GM23338 (cell line): ENCODE results near the gene VGLL4. TPM values are rescaled to one million over a fixed set of nuclear protein-coding genes. Genes with fewer than 3 reads are reported as not detected.

Experiments
- ATAC-seq: fragments of 200-7000 bp; cut with Tn5 transposase; 3 replicates; pipeline ENCODE4 v1.9.1; 2020
- DNase-seq: peaks from one replicate; pipeline ENCODE4 v3.0.0-alpha.2; 2015; ENCODE audit warnings: low spot score
- H2AFZ ChIP-seq: fragments of 200-600 bp; sonication (generic); 2 replicates; pipeline ENCODE4 v1.8.0; 2016; ENCODE audit warnings: antibody characterized with exemption, mild to moderate bottlenecking, moderate library complexity
- H3F3A ChIP-seq: fragments of 200-600 bp; sonication (generic); replicated peaks from 2 replicates; pipeline ENCODE4 v1.8.0; 2017; ENCODE audit warnings: antibody characterized with exemption, mixed run types, low read depth
- H3K27ac ChIP-seq: fragments of 200-600 bp; sonication (generic); 2 replicates; pipeline ENCODE4 v1.6.1; 2016; ENCODE audit warnings: low read depth
- H3K27me3 ChIP-seq: fragments of 200-600 bp; sonication (generic); 2 replicates; pipeline ENCODE4 v1.8.0; 2016; ENCODE audit warnings: mild to moderate bottlenecking, mixed run types, moderate library complexity; ENCODE audit not compliant: insufficient read depth
- H3K36me3 ChIP-seq: fragments of 200-600 bp; sonication (generic); 2 replicates; pipeline ENCODE4 v1.8.0; 2016; ENCODE audit warnings: mild to moderate bottlenecking; ENCODE audit not compliant: insufficient read depth
- H3K4me1 ChIP-seq: fragments of 200-600 bp; sonication (generic); 2 replicates; pipeline ENCODE4 v1.8.0; 2016; ENCODE audit warnings: mild to moderate bottlenecking, moderate library complexity; ENCODE audit not compliant: insufficient read depth
- H3K4me2 ChIP-seq: fragments of 200-600 bp; sonication (generic); 2 replicates; pipeline ENCODE4 v1.7.1; 2017; ENCODE audit warnings: mixed run types
- H3K4me3 ChIP-seq: fragments of 200-600 bp; sonication (generic); 2 replicates; pipeline ENCODE4 v1.6.1; 2016; ENCODE audit warnings: mixed run types
- H3K79me2 ChIP-seq: fragments of 200-600 bp; sonication (generic); replicated peaks from 2 replicates; pipeline ENCODE4 v1.8.0; 2017; ENCODE audit warnings: mild to moderate bottlenecking; ENCODE audit not compliant: insufficient read depth
- H3K9me2 ChIP-seq: fragments of 200-600 bp; sonication (generic); 2 replicates; pipeline ENCODE4 v1.8.0; 2017; ENCODE audit not compliant: insufficient read depth
- H4K20me1 ChIP-seq: fragments of 200-600 bp; sonication (generic); replicated peaks from 2 replicates; pipeline ENCODE4 v1.8.0; 2017; ENCODE audit warnings: mild to moderate bottlenecking; ENCODE audit not compliant: insufficient read depth
- H3K27ac Mint-ChIP-seq: 2 replicates; pipeline ENCODE4 v1.8.0; 2020; ENCODE audit warnings: inconsistent platforms, mild to moderate bottlenecking, moderate library complexity, mixed read lengths
- H3K27me3 Mint-ChIP-seq: 3 replicates; pipeline ENCODE4 v1.8.0; 2022; ENCODE audit warnings: low read depth, mild to moderate bottlenecking, moderate library complexity, mixed read lengths, inconsistent platforms; ENCODE audit not compliant: insufficient read depth, poor library complexity
- H3K36me3 Mint-ChIP-seq: 3 replicates; pipeline ENCODE4 v1.8.0; 2021; ENCODE audit warnings: low read depth, mild to moderate bottlenecking, inconsistent platforms, moderate library complexity, mixed read lengths
- H3K4me1 Mint-ChIP-seq: 3 replicates; pipeline ENCODE4 v1.8.0; 2020; ENCODE audit warnings: mild to moderate bottlenecking, inconsistent platforms, mixed read lengths
- H3K4me3 Mint-ChIP-seq: 3 replicates; pipeline ENCODE4 v1.8.0; 2021; ENCODE audit warnings: moderate library complexity, mild to moderate bottlenecking, inconsistent platforms, mixed read lengths
- H3K9me3 Mint-ChIP-seq: 3 replicates; pipeline ENCODE4 v1.8.0; 2020; ENCODE audit warnings: moderate library complexity, mild to moderate bottlenecking, inconsistent platforms, mixed read lengths
- CREB1 ChIP-seq: fragments of 250-450 bp; sonication (Bioruptor Pico); IDR thresholded peaks from 2 replicates; pipeline ENCODE4 v1.5.0; 2020; ENCODE audit warnings: low read depth, mild to moderate bottlenecking, moderate library complexity
- EZH2 ChIP-seq: fragments of 200-600 bp; sonication (generic); IDR thresholded peaks from one replicate; pipeline ENCODE4 v1.8.0; 2017; ENCODE audit warnings: antibody characterized with exemption, mild to moderate bottlenecking, low read depth; ENCODE audit not compliant: unreplicated experiment
- EZH2phosphoT487 ChIP-seq: fragments of 200-600 bp; sonication (generic); IDR thresholded peaks from one replicate; pipeline ENCODE4 v1.8.1; 2018; ENCODE audit warnings: antibody characterized with exemption; ENCODE audit not compliant: unreplicated experiment
- JUNB ChIP-seq: IDR thresholded peaks from one replicate; pipeline ENCODE4 v1.6.1; 2016; ENCODE audit warnings: antibody characterized with exemption; ENCODE audit not compliant: unreplicated experiment
- NANOG ChIP-seq: IDR thresholded peaks from 2 replicates; pipeline ENCODE4 v1.6.1; 2016; ENCODE audit warnings: antibody characterized with exemption, borderline replicate concordance
- STAT1 ChIP-seq: IDR thresholded peaks from one replicate; pipeline ENCODE4 v1.6.1; 2016; ENCODE audit warnings: antibody characterized with exemption; ENCODE audit not compliant: unreplicated experiment
- polyA plus RNA-seq: library from polyadenylated mRNA; unstranded; fragments of >200 nt; fragmentation: Nextera tagmentation; extraction: Ambion mirVana; gene quantifications from 2 replicates; pipeline ENCODE4 v1.2.1, GENCODE V29; 2016
- total RNA-seq: library from RNA; depleted of rRNA; stranded (reverse); fragments of >200 nt; shearing (Covaris generic); gene quantifications from 2 replicates; pipeline ENCODE4 v1.2.3, GENCODE V29; 2014
- TF ChIP-seq, protein P1 (sequence below): fragments of 250-450 bp; sonication (Bioruptor Pico); IDR thresholded peaks from 2 replicates; pipeline ENCODE4 v1.5.0; 2020; ENCODE audit warnings: mild to moderate bottlenecking, moderate library complexity

The VGLL4 gene
- total and polyA plus RNA-seq, 2 experiments from 2014 or later = 20.8 to 45.9 TPM

- H3K27me3 ChIP-seq = no peaks in the 10 kb centered on the region
- peak overlapping the region; percentile 82 for H3K27ac ChIP-seq
- H3K4me1 Mint-ChIP-seq = peaks cover 43% of the 10 kb centered on the region
- no peaks in the 10 kb centered on the region for H3K36me3 ChIP-seq
- H3K27me3 Mint-ChIP-seq = peaks cover 3% of the 10 kb centered on the region
- H3K4me1 ChIP-seq = peaks cover 30% of the 10 kb centered on the region
- peak overlapping the region; percentile 73 for H3K4me3 Mint-ChIP-seq
- peak overlapping the region; percentile 89 for H3K27ac Mint-ChIP-seq
- DNase-seq (peak; percentile 82), ATAC-seq (peak; percentile 84)
- H3K4me3 ChIP-seq = peak overlapping the region; percentile 42
- H3K4me2 ChIP-seq = peak overlapping the region; percentile 72
- H3K9me2 ChIP-seq = peaks cover 6% of the 10 kb centered on the region; the same call in 1 of the 2 replicates
- TF ChIP-seq JUNB = no peak
- TF ChIP-seq STAT1 = no peak
- peak; percentile 24; the same call in 1 of the 2 replicates for TF ChIP-seq CREB1
- H3K36me3 Mint-ChIP-seq = peaks cover 9% of the 10 kb centered on the region; the same call in 1 of the 3 replicates
- H3K79me2 ChIP-seq = peaks cover 95% of the 10 kb centered on the region
- no peaks in the 10 kb centered on the region; the same call in 2 of the 3 replicates for H3K9me3 Mint-ChIP-seq
- peaks cover 10% of the 10 kb centered on the region; the same call in 1 of the 2 replicates for H4K20me1 ChIP-seq
- 0 out of 2 replicates have a peak, but pooled peaks cover 3% of the 10 kb centered on the region for H3F3A ChIP-seq
- no peak overlapping the region for H2AFZ ChIP-seq
Measured at GRCh38 chr3:11582191-11582968, 61.3 kb downstream of the VGLL4 start.

- 0 out of 2 replicates have a peak, but pooled peaks cover 3% of the 10 kb centered on the region for H3F3A ChIP-seq
- peak overlapping the region; percentile 73 for H3K4me3 Mint-ChIP-seq
- peak overlapping the region; percentile 89 for H3K27ac Mint-ChIP-seq
- peaks cover 92% of the 10 kb centered on the region for H3K79me2 ChIP-seq
- H3K36me3 ChIP-seq = no peaks in the 10 kb centered on the region
- no peaks in the 10 kb centered on the region for H3K27me3 ChIP-seq
- H3K9me2 ChIP-seq = peaks cover 6% of the 10 kb centered on the region; the same call in 1 of the 2 replicates
- no peak overlapping the region for H2AFZ ChIP-seq
- H3K4me3 ChIP-seq = peak overlapping the region; percentile 42
- no peaks in the 10 kb centered on the region; the same call in 2 of the 3 replicates for H3K9me3 Mint-ChIP-seq
- H3K27ac ChIP-seq = peak overlapping the region; percentile 82
- TF ChIP-seq NANOG = no peak
- TF ChIP-seq EZH2 = no peak
- TF ChIP-seq EZH2phosphoT487 = no peak
- TF ChIP-seq, protein P1, sequence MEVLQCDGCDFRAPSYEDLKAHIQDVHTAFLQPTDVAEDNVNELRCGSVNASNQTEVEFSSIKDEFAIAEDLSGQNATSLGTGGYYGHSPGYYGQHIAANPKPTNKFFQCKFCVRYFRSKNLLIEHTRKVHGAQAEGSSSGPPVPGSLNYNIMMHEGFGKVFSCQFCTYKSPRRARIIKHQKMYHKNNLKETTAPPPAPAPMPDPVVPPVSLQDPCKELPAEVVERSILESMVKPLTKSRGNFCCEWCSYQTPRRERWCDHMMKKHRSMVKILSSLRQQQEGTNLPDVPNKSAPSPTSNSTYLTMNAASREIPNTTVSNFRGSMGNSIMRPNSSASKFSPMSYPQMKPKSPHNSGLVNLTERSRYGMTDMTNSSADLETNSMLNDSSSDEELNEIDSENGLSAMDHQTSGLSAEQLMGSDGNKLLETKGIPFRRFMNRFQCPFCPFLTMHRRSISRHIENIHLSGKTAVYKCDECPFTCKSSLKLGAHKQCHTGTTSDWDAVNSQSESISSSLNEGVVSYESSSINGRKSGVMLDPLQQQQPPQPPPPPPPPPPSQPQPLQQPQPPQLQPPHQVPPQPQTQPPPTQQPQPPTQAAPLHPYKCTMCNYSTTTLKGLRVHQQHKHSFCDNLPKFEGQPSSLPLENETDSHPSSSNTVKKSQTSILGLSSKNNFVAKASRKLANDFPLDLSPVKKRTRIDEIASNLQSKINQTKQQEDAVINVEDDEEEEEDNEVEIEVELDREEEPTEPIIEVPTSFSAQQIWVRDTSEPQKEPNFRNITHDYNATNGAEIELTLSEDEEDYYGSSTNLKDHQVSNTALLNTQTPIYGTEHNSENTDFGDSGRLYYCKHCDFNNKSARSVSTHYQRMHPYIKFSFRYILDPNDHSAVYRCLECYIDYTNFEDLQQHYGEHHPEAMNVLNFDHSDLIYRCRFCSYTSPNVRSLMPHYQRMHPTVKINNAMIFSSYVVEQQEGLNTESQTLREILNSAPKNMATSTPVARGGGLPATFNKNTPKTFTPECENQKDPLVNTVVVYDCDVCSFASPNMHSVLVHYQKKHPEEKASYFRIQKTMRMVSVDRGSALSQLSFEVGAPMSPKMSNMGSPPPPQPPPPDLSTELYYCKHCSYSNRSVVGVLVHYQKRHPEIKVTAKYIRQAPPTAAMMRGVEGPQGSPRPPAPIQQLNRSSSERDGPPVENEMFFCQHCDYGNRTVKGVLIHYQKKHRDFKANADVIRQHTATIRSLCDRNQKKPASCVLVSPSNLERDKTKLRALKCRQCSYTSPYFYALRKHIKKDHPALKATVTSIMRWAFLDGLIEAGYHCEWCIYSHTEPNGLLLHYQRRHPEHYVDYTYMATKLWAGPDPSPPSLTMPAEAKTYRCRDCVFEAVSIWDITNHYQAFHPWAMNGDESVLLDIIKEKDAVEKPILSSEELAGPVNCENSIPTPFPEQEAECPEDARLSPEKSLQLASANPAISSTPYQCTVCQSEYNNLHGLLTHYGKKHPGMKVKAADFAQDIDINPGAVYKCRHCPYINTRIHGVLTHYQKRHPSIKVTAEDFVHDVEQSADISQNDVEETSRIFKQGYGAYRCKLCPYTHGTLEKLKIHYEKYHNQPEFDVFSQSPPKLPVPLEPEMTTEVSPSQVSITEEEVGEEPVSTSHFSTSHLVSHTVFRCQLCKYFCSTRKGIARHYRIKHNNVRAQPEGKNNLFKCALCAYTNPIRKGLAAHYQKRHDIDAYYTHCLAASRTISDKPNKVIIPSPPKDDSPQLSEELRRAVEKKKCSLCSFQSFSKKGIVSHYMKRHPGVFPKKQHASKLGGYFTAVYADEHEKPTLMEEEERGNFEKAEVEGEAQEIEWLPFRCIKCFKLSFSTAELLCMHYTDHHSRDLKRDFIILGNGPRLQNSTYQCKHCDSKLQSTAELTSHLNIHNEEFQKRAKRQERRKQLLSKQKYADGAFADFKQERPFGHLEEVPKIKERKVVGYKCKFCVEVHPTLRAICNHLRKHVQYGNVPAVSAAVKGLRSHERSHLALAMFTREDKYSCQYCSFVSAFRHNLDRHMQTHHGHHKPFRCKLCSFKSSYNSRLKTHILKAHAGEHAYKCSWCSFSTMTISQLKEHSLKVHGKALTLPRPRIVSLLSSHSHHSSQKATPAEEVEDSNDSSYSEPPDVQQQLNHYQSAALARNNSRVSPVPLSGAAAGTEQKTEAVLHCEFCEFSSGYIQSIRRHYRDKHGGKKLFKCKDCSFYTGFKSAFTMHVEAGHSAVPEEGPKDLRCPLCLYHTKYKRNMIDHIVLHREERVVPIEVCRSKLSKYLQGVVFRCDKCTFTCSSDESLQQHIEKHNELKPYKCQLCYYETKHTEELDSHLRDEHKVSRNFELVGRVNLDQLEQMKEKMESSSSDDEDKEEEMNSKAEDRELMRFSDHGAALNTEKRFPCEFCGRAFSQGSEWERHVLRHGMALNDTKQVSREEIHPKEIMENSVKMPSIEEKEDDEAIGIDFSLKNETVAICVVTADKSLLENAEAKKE (CRISPR knock-in tag) = no peak
- peak overlapping the region; percentile 72 for H3K4me2 ChIP-seq
- DNase-seq (no peak), ATAC-seq (peak; percentile 35)
- peaks cover 13% of the 10 kb centered on the region; the same call in 1 of the 2 replicates for H4K20me1 ChIP-seq
- H3K4me1 ChIP-seq = peaks cover 30% of the 10 kb centered on the region
- H3K36me3 Mint-ChIP-seq = peaks cover 9% of the 10 kb centered on the region; the same call in 1 of the 3 replicates
- peaks cover 46% of the 10 kb centered on the region for H3K4me1 Mint-ChIP-seq
- peaks cover 3% of the 10 kb centered on the region for H3K27me3 Mint-ChIP-seq
Measured at GRCh38 chr3:11581237-11582190, 62.2 kb downstream of the VGLL4 start.
